ENCODE data around the gene ARHGEF38.
A peak's percentile ranks its signal among the peaks of the same experiment; 100 is the strongest.

ARHGEF38 gene

GRCh38 chr4:105708181-105709080 is 156.0 kb downstream of the ARHGEF38 start, which contains the start of the genes GSTCD and INTS12:
Gene GSTCD, plus strand, starts transcription at chr4:105708784. Its CDS starts 8,830 bp downstream, at chr4:105717614.
Gene INTS12, minus strand, starts transcription at chr4:105708689. Its CDS starts 8,684 bp downstream, at chr4:105700005.
- TF ChIP-seq EZH2 (IDR thresholded peaks at IDR 0.05) (no peak), FOXP2 (optimal IDR thresholded peaks at IDR 0.05; ENCODE audit: control extremely low read depth, extremely low read length, insufficient read depth) (peak; percentile 72), POLR2AphosphoS5 (IDR thresholded peaks at IDR 0.05; ENCODE audit: borderline replicate concordance, low read depth, low read length) (peak; percentile 92)
- Histone ChIP-seq H3K9ac (ENCODE audit: insufficient read length) (peak within 1 kb of the TSS; percentile 88), H3K9me3 (ENCODE audit: low read depth, low read length) (no peaks in the 10 kb centered on the region), H3K4me3 (peak within 1 kb of the TSS; percentile 87), H3K27ac (peak within 1 kb of the TSS; percentile 61; the same call in 1 of the 2 replicates), H3K36me3 (ENCODE audit: insufficient read depth, low read length) (peaks cover 19% of the 10 kb centered on the region)
- DNase-seq (ENCODE audit: low read depth, low spot score) = peak; percentile 76

GRCh38 chr4:105709081-105709450 is 156.6 kb downstream of the ARHGEF38 start:
- no peak for DNase-seq (ENCODE audit: low read depth, low spot score)
- no peaks in the 10 kb centered on the region for H3K9me3 ChIP-seq (ENCODE audit: low read depth, low read length)
- peak overlapping the region; percentile 85 for H3K9ac ChIP-seq (ENCODE audit: insufficient read length)
- peaks cover 17% of the 10 kb centered on the region for H3K36me3 ChIP-seq (ENCODE audit: insufficient read depth, low read length)
- TF ChIP-seq FOXP2 (optimal IDR thresholded peaks at IDR 0.05; ENCODE audit: control extremely low read depth, extremely low read length, insufficient read depth) (no peak), POLR2AphosphoS5 (IDR thresholded peaks at IDR 0.05; ENCODE audit: borderline replicate concordance, low read depth, low read length) (no peak), EZH2 (IDR thresholded peaks at IDR 0.05) (no peak)
- peak overlapping the region; percentile 61; the same call in 1 of the 2 replicates for H3K27ac ChIP-seq
- peak overlapping the region; percentile 87 for H3K4me3 ChIP-seq

- H3K27ac ChIP-seq = no peak overlapping the region
- TF ChIP-seq FOXP2 (optimal IDR thresholded peaks at IDR 0.05; ENCODE audit: control extremely low read depth, extremely low read length, insufficient read depth) (no peak), POLR2AphosphoS5 (IDR thresholded peaks at IDR 0.05; ENCODE audit: borderline replicate concordance, low read depth, low read length) (no peak)
- H3K4me3 ChIP-seq = peak overlapping the region; percentile 87
- H3K9ac ChIP-seq (ENCODE audit: insufficient read length) = peak overlapping the region; percentile 85
- no peaks in the 10 kb centered on the region for H3K9me3 ChIP-seq (ENCODE audit: low read depth, low read length)
- peaks cover 9% of the 10 kb centered on the region for H3K36me3 ChIP-seq (ENCODE audit: insufficient read depth, low read length)
- DNase-seq (ENCODE audit: low read depth, low spot score) = no peak
Observed at GRCh38 chr4:105710012-105710600, 157.7 kb downstream of the ARHGEF38 start.

GRCh38 chr4:105710678-105711077 is 158.3 kb downstream of the ARHGEF38 start:
- Histone ChIP-seq H3K27ac (no peak overlapping the region), H3K4me3 (peak overlapping the region; percentile 87), H3K36me3 (ENCODE audit: insufficient read depth, low read length) (peaks cover 3% of the 10 kb centered on the region), H3K9ac (ENCODE audit: insufficient read length) (peak overlapping the region; percentile 58), H3K9me3 (ENCODE audit: low read depth, low read length) (no peaks in the 10 kb centered on the region)
- TF ChIP-seq FOXP2 (optimal IDR thresholded peaks at IDR 0.05; ENCODE audit: control extremely low read depth, extremely low read length, insufficient read depth) (no peak), EZH2 (IDR thresholded peaks at IDR 0.05) (no peak), POLR2AphosphoS5 (IDR thresholded peaks at IDR 0.05; ENCODE audit: borderline replicate concordance, low read depth, low read length) (no peak)
- DNase-seq (ENCODE audit: low read depth, low spot score) = no peak

GRCh38 chr4:105712766-105713165 is 160.3 kb downstream of the ARHGEF38 start:
- TF ChIP-seq EZH2 (IDR thresholded peaks at IDR 0.05) (no peak), FOXP2 (optimal IDR thresholded peaks at IDR 0.05; ENCODE audit: control extremely low read depth, extremely low read length, insufficient read depth) (no peak), POLR2AphosphoS5 (IDR thresholded peaks at IDR 0.05; ENCODE audit: borderline replicate concordance, low read depth, low read length) (no peak)

GRCh38 chr4:105714071-105714521 is 161.7 kb downstream of the ARHGEF38 start:
- TF ChIP-seq EZH2 (IDR thresholded peaks at IDR 0.05) = no peak
- H3K36me3 ChIP-seq (ENCODE audit: insufficient read depth, low read length) = peaks cover 15% of the 10 kb centered on the region; the same call in 1 of the 2 replicates
- peak overlapping the region; percentile 92 for H3K27ac ChIP-seq
- H3K4me3 ChIP-seq = peak overlapping the region; percentile 76
- no peak for DNase-seq (ENCODE audit: low read depth, low spot score)
- no peaks in the 10 kb centered on the region for H3K9me3 ChIP-seq (ENCODE audit: low read depth, low read length)
- H3K9ac ChIP-seq (ENCODE audit: insufficient read length) = peak overlapping the region; percentile 67

More at GRCh38 chr4:105712766-105713165, 160.3 kb downstream of the ARHGEF38 start:
- Histone ChIP-seq H3K9me3 (ENCODE audit: low read depth, low read length) (no peaks in the 10 kb centered on the region), H3K36me3 (ENCODE audit: insufficient read depth, low read length) (peaks cover 4% of the 10 kb centered on the region; the same call in 1 of the 2 replicates), H3K9ac (ENCODE audit: insufficient read length) (no peak overlapping the region), H3K27ac (no peak overlapping the region), H3K4me3 (no peak overlapping the region)
- no peak for DNase-seq (ENCODE audit: low read depth, low spot score)

- H3K27ac ChIP-seq = peak overlapping the region; percentile 92
- DNase-seq (ENCODE audit: low read depth, low spot score) = no peak
Observed at GRCh38 chr4:105714932-105715331, 162.5 kb downstream of the ARHGEF38 start.

GRCh38 chr4:105715692-105716278 is 163.4 kb downstream of the ARHGEF38 start:
- Histone ChIP-seq H3K27ac (no peak overlapping the region), H3K9ac (ENCODE audit: insufficient read length) (no peak overlapping the region), H3K4me3 (no peak overlapping the region), H3K36me3 (ENCODE audit: insufficient read depth, low read length) (peaks cover 29% of the 10 kb centered on the region; the same call in 1 of the 2 replicates), H3K9me3 (ENCODE audit: low read depth, low read length) (no peaks in the 10 kb centered on the region)
- DNase-seq (ENCODE audit: low read depth, low spot score) = no peak
- no peak for TF ChIP-seq POLR2AphosphoS5 (IDR thresholded peaks at IDR 0.05; ENCODE audit: borderline replicate concordance, low read depth, low read length)
- TF ChIP-seq FOXP2 (optimal IDR thresholded peaks at IDR 0.05; ENCODE audit: control extremely low read depth, extremely low read length, insufficient read depth) = no peak
- no peak for TF ChIP-seq EZH2 (IDR thresholded peaks at IDR 0.05)

More at GRCh38 chr4:105714932-105715331, 162.5 kb downstream of the ARHGEF38 start:
- Histone ChIP-seq H3K9me3 (ENCODE audit: low read depth, low read length) (no peaks in the 10 kb centered on the region), H3K9ac (ENCODE audit: insufficient read length) (peak overlapping the region; percentile 71), H3K36me3 (ENCODE audit: insufficient read depth, low read length) (peaks cover 23% of the 10 kb centered on the region; the same call in 1 of the 2 replicates), H3K4me3 (peak overlapping the region; percentile 76)
- TF ChIP-seq FOXP2 (optimal IDR thresholded peaks at IDR 0.05; ENCODE audit: control extremely low read depth, extremely low read length, insufficient read depth) (no peak), POLR2AphosphoS5 (IDR thresholded peaks at IDR 0.05; ENCODE audit: borderline replicate concordance, low read depth, low read length) (no peak), EZH2 (IDR thresholded peaks at IDR 0.05) (no peak)
